Measurements from ENCODE around the gene SP5. TPM values are rescaled to one million over a fixed set of nuclear protein-coding genes. Genes with fewer than 3 reads are reported as not detected.

SP5 gene
- total and polyA plus RNA-seq, 2 experiments from 2014 or later: 0.69 TPM; not detected in 1

DNA sequence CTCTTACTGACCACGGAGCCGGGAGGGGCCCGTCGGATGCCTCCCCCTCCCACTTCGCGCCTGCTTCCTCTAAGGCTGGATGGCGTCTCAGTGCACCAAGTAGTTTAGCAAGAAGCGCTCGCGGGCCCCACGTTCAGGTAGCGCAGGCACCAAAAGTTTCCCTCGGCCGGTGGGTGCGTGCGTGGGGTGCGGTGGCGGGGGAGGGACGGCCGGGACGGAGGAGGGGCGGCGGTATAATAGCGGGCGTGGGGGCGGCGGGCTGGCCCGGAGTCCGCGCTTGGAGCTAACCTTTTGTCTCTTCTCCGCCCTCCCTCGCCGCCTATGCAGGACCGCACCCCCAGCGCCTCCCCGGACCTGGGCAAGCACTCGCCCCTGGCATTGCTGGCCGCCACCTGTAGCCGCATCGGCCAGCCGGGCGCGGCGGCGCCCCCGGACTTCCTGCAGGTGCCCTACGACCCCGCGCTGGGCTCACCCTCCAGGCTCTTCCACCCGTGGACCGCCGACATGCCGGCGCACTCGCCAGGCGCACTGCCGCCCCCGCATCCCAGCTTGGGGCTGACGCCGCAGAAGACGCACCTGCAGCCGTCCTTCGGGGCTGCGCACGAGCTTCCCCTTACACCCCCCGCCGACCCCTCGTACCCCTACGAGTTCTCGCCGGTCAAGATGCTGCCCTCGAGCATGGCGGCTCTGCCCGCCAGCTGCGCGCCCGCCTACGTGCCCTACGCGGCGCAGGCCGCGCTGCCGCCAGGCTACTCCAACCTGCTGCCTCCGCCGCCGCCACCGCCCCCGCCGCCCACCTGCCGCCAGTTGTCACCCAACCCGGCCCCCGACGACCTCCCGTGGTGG, 1.0 kb downstream of the SP5 start:
- H3K4me1 ChIP-seq (ENCODE audit: low read depth): peaks cover 5% of the 10 kb centered on the region
- H3K27me3 ChIP-seq: peaks cover 87% of the 10 kb centered on the region
- no peak overlapping the region for H3K27ac ChIP-seq
- TF ChIP-seq, protein P1, sequence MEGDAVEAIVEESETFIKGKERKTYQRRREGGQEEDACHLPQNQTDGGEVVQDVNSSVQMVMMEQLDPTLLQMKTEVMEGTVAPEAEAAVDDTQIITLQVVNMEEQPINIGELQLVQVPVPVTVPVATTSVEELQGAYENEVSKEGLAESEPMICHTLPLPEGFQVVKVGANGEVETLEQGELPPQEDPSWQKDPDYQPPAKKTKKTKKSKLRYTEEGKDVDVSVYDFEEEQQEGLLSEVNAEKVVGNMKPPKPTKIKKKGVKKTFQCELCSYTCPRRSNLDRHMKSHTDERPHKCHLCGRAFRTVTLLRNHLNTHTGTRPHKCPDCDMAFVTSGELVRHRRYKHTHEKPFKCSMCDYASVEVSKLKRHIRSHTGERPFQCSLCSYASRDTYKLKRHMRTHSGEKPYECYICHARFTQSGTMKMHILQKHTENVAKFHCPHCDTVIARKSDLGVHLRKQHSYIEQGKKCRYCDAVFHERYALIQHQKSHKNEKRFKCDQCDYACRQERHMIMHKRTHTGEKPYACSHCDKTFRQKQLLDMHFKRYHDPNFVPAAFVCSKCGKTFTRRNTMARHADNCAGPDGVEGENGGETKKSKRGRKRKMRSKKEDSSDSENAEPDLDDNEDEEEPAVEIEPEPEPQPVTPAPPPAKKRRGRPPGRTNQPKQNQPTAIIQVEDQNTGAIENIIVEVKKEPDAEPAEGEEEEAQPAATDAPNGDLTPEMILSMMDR (IDR thresholded peaks at IDR 0.05; ENCODE audit: low read depth, low read length): no peak
- H3K4me3 ChIP-seq: peak overlapping the region; percentile 36
- no peak for DNase-seq (ENCODE audit: low read depth in 1 of 2, low spot score in 1 of 2)
- no peaks in the 10 kb centered on the region for H3K9me3 ChIP-seq (ENCODE audit: low read depth)
- no peaks in the 10 kb centered on the region for H3K36me3 ChIP-seq

DNA sequence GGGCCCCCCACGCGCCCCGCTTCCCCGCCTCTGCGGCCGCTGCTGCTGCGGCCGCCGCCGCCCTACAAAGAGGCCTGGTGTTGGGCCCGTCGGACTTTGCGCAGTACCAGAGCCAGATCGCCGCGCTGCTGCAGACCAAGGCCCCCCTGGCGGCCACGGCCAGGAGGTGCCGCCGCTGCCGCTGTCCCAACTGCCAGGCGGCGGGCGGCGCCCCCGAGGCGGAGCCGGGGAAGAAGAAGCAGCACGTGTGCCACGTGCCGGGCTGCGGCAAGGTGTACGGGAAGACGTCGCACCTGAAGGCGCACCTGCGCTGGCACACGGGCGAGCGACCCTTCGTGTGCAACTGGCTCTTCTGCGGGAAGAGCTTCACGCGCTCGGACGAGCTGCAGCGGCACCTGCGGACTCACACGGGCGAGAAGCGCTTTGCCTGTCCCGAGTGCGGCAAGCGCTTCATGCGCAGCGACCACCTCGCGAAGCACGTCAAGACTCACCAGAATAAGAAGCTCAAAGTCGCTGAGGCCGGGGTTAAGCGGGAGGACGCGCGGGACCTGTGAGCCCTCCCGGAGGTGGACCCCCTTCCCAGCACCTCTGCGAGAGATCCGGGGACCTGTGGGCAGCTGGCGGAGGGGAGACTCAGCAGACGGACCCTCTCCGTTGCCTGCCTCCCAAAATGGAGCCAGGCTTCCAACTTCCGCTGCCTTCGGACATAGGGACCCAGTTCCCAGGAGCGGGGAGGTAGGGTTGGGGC, 1.9 kb downstream of the SP5 start:
- H3K36me3 ChIP-seq: no peaks in the 10 kb centered on the region
- no peaks in the 10 kb centered on the region for H3K9me3 ChIP-seq (ENCODE audit: low read depth)
- TF ChIP-seq, protein P1 (IDR thresholded peaks at IDR 0.05; ENCODE audit: low read depth, low read length): peak; percentile 54
- no peak overlapping the region for H3K27ac ChIP-seq
- no peaks in the 10 kb centered on the region for H3K4me1 ChIP-seq (ENCODE audit: low read depth)
- H3K27me3 ChIP-seq: peaks cover 78% of the 10 kb centered on the region
- H3K4me3 ChIP-seq: peak overlapping the region; percentile 29
- DNase-seq (ENCODE audit: low read depth in 1 of 2, low spot score in 1 of 2): peak; percentile 50 to 78

DNA sequence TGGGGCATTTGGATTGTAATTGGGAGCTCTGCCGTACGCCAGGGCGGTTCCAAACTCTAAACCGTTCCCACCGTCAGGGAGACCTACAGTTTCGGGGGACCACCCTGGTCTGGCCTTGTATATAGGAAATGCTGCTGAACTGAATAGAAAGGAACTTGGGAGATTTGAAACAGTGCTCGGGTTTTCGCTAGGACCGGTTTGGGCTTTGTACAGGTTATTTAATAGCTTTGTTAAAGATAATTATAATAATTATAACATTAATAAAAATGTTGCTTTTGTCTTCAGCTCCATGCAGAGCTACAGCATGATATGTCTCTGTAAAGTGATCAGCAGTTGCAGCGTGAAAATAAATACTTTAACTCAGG, 2.4 kb downstream of the SP5 start:
- no peak overlapping the region for H3K27ac ChIP-seq
- peak overlapping the region; percentile 29 for H3K4me3 ChIP-seq
- no peaks in the 10 kb centered on the region for H3K4me1 ChIP-seq (ENCODE audit: low read depth)
- TF ChIP-seq, protein P1 (IDR thresholded peaks at IDR 0.05; ENCODE audit: low read depth, low read length): no peak
- no peaks in the 10 kb centered on the region for H3K36me3 ChIP-seq
- no peak for DNase-seq (ENCODE audit: low read depth in 1 of 2, low spot score in 1 of 2)
- H3K27me3 ChIP-seq: peaks cover 73% of the 10 kb centered on the region
- no peaks in the 10 kb centered on the region for H3K9me3 ChIP-seq (ENCODE audit: low read depth)

DNA sequence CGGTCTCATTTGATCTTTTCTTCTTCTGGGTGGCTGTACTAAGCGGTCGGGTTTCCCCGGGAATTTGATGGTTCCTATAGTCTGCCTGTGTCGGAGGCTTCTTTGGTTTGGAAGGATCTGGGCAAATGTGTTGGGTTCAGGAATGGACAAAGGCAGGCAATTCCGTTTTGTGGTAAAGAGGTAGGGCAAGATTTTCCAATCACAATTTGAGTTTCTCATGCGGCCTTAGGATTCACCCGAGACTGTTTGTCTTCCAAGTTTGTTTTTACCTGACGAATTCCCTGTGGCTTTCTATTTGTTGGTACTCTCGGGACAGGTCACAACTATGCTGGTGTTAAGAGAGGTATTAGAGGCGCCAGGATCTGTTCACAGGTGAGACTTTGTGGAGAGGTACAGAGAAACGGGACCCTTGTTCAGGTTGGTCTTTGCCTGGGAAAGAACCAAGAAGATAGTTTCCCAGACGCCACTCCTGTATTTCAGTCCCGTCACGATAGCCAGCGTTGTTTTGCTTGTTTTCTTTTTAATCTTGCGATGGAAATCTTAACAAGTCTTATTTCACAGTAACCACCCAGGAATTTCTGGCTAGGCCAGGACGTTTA, 3.0 kb downstream of the SP5 start:
- TF ChIP-seq, protein P1 (IDR thresholded peaks at IDR 0.05; ENCODE audit: low read depth, low read length): no peak
- Histone ChIP-seq H3K4me1 (ENCODE audit: low read depth) (no peaks in the 10 kb centered on the region), H3K9me3 (ENCODE audit: low read depth) (no peaks in the 10 kb centered on the region), H3K27me3 (peaks cover 68% of the 10 kb centered on the region), H3K36me3 (no peaks in the 10 kb centered on the region), H3K27ac (no peak overlapping the region), H3K4me3 (no peak overlapping the region)
- no peak for DNase-seq (ENCODE audit: low read depth in 1 of 2, low spot score in 1 of 2)

DNA sequence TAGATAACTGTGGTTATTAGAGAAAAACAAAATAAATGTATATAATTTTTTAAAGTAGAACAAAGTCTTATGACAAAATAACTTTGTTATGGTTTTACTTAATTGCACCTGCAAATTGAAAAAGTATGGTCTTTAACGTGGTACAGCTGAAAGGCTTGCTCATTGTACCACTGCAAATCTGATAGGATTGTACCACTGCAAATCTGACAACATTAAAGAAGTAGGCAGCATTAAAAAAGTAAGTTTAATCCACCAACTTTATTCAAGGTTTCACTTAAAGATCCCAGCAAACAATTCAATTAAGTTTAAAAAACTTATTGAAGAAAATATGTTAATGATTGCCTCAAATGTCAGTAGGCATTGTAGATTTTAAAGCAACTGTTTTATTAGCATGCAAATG, 4.7 kb downstream of the SP5 start:
- Histone ChIP-seq H3K36me3 (no peaks in the 10 kb centered on the region), H3K27ac (no peak overlapping the region), H3K4me1 (ENCODE audit: low read depth) (no peaks in the 10 kb centered on the region), H3K27me3 (peaks cover 51% of the 10 kb centered on the region), H3K4me3 (no peak overlapping the region), H3K9me3 (ENCODE audit: low read depth) (no peaks in the 10 kb centered on the region)
- no peak for DNase-seq (ENCODE audit: low read depth in 1 of 2, low spot score in 1 of 2)
- TF ChIP-seq, protein P1 (IDR thresholded peaks at IDR 0.05; ENCODE audit: low read depth, low read length): no peak

All from cardiac muscle cell (in vitro differentiated cells and primary cell).